GM20431 (cell line): Measurements from ENCODE around the gene CHST8.
"Not testable (repeated sequence)": the region's sequence is repeated elsewhere in the genome, so short reads cannot be mapped to it uniquely, and the experiment has no call there.

ENCODE experiments used
- in situ Hi-C: fragments of 300-500 bp; cut with MseI, MboI; formaldehyde crosslinking; loops from one replicate; pipeline ENCODE4 v1.15.0; 2020; ENCODE audit warnings: low sequenced_read_pairs; ENCODE audit not compliant: unreplicated experiment

CHST8 gene

DNA sequence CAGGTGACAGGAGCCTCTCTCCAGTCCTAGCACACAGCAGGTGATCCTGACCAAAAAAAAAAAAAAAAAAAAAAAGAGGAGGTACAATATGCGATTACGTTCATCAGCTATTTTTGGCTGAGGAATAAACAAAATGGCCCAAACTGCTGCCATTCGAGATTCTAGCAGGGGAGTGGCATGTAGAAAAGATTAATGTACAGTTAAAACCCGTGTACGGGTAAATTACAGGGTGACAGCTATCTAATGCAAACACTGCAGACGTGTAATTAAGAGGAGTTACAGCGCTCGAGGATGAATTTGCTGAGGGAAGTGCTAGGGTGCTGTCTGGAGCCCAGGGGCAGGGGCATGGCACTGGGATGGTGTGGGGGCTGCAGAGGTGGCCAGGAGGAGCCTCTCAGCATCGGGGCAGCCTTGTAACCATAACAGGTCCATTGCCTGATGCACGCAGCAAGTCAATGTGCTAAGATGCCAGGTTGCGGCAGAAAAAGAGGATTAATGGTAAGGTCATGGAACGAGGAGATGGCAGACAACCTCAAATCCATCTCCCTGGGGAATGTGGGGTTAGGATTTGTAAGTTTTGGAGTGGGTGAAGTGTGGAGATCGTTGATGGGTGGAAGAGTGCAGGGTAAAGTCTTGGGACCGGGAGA is 17.4 kb downstream of the CHST8 start:
- in situ Hi-C loops = no loop called here

DNA sequence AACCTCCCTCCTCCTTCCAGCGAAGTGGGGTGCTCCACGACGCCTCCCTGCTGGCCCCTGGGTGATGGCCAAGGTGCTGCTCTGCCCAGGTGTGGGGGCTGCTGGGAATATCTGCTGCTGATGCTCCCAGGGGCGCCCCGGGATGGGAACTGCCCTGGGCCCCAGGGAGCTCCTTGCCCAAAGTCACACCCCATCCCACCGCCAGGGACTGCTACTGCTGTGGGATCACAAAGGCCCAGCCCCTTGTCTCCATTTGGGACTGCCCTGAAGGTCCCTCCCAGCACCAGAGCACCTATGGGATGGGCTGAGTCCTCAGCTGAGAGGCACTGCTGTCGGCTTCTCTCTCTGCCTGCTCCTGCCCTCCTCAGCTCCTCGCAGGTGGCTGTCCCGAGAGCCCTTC is 19.0 kb downstream of the CHST8 start:
- in situ Hi-C loops = no loop called here

DNA sequence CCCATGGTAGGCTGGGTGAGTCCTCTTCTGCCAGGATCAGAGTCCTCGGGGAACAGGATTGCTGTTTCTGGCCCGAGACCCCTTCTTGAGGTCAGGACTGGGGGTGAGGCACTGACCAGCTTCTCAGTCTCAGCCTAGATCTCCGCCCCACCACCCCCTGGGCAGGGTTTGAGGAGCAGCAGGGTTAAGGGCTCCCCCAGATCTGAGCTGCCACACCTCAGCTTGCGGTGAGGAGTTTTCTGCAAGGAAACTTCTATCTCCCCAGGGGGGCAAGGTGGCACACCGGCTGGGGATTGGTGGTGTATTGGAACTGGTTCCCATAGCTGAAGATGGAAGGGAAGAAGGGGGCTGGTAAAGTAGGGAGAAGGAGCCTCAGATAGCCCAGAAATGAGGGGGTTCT is 19.5 kb downstream of the CHST8 start:
- in situ Hi-C loops = no loop called here

DNA sequence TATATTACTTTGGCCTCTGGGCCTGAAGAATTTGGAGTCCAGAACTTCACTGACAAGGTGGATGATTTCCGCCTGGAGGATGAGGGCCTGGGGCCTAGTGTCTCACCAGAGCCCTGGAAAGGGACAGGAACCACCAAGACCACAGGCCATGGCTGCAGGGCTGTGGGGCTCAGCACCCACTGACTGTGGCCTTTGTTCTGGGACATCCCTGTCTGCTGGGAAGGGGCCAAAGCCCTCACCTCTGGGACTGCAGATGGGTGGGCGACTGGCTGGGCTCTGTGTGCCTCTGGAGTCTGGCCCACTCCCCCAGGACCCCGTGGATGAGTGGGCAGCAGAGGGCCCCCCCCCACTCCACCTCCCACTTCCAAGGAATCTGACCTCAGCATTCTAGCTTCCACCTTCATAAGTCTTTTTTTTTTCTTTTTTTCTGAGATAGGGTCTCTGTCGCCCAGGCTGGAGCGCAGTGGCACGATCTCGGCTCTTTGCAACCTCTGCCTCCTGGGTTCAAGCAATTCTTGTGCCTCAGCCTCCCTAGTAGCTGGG is 20.3 kb downstream of the CHST8 start:
- in situ Hi-C loops = no loop called here

DNA sequence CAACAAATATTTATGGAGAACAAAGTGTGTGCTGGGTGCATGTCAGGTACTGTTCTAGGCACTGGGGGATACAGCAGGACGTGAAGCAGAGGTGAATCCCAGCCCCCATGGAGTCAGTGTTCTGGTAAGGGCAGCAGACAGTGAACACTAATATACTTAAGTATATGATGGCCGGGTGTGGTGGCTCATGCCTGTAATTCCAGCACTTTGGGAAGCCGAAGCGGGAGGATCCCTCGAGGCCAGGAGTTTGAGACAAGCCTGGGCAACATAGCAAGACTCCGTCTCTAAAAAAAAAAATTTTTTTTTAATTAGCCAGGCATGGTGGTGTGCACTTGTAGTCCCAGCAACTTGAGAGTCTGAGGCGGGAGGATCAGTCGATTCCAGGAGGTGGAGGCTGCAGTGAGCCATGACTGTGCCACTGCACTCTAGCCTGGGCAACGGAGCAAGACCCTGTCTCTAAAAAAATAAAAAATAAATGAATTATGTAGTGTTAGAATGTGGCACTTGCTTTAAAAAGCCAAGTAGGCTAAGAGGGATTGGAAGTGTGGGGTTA is 22.6 kb downstream of the CHST8 start:
- in situ Hi-C loops = no loop called here

DNA sequence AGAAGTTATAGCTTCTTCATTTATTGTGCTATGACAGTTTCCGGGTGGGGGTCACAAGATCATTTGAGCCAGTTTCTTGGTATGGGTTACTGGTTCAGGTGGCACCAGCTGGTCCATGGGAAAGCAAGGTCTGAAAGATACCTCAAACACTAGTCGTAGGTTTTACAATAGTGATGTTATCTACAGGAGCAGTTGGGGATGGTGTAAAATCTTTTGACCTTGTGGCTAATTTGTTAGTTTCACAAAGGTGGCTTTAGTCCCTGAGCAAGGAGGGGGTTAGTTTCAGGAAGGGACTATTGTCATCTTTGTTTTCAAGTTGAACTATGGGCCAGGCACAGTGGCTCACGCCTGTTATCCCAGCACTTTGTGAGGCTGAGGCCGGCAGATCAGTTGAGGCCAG is 24.6 kb downstream of the CHST8 start:
- in situ Hi-C loops = no loop called here

DNA sequence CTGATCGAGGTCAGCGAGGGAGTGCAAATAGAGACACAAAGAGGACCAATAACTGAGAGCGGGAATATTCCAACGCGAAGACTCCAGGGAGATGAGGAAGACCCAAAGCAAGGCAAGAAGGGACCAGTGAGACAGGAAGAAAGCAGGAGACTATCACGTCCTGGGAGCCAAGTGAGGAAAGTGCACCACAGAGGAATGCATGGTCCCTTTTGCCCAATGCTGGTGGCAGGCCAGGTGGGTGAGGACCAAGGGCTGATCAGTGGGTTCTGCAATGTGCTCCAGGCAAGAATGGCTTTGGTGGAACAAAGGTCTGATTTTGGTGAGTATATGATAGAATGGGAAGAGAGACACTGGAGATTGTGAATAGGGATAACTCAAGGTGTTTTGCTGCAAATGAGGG is 25.4 kb downstream of the CHST8 start:
- in situ Hi-C loops = no loop called here

DNA sequence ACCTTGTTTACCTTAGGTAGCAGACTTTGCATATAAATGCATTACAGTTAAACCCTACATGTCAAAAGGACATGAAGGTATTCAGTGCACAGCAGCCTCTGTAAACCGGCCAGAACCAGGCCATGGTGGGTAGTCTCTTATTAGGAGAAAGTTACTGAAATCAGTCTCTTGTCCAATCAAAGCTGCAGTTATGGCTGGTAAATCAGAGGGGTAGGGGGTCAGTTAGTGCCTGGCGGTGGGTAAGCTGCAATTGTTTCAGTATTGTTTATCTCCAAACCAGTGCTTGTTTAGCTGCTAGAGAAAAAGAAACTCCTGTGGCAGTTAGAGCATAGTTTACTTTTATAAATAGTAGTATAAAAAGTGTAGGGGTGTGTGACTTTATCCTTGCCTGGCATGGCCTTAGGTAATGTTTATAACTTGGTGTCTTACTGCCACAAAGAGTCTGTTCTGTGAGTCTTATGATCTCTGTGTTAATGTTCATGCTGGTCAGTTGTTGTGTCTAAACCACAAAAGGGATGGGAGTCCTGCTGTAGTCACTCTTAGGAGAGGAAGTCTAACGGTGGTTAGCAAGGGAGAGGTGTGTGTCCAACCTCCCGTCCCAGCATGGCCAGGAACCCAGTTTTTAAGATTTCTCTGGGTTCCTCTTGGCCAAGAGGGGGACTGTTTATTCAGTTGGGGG is 28.0 kb downstream of the CHST8 start:
- in situ Hi-C loops = no loop called here

DNA sequence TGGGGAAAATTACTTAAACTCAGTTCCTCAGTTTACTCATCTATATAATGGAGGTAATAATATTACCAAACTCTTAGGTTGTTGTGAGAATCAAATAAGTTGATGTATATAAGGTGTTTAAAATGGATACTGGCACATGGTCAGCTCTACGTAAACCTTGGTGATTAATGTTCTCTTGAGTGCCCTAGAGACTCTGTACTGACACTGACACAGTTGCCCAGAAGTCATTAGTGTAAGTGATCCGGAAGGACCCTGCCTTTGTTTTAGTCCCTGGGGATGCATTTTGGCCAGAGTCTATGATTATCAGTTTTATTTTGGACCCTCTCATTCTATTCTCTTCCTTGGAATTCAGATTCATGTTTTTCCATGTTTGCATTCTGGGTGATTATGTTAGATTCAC is 31.9 kb downstream of the CHST8 start:
- in situ Hi-C loops = no loop called here

DNA sequence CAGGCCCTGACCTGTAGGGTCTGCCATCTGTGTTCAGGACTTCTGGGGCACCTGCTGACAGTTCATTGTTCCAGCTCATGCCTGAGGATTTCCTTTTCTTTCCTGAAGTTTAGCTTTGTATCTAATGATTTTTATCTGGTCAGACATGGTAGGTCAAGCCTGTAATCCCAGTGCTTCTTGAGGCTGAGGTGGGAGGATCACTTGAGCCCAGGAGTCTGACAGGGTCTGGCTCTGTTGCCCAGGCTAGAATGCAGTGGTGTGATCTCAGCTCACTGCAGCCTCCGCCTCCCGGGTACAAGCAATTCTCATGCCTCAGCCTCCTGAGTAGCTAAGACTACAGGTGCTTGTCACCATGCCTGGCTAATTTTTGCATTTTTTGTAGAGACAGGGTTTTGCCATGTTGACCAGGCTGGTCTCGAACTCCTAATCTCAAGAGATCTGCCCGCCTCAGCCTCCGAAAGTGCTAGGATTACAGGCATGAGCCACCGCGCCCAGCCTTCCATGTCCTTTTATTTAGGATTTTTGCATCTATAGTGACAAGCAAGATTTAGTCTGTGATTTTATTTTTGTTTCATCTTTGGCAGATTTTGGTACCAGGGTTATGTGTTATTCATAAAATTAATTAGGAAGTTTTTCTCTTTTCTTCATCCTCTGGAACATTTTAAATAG is 33.2 kb downstream of the CHST8 start:
- in situ Hi-C loops = no loop called here

DNA sequence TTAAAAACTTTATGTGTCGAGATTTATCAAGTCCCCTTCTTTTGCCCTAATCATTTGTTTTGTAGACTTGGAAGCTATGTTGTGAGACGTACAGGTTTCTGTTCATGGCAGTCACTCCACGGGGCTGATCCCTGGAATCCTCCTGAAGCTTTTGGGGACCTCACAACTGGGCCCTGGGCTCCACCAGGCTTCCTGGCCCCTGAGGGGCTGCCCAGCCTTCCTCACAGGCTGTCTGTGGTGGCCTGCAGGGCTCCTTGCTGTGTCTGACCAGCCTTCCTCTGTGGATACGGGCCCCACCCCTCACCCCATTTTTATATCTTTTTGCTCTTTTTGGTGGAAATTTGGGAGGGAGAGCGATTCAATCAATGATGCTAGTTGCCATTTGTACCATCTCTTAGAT is 38.1 kb downstream of the CHST8 start:
- in situ Hi-C loops = no loop called here

DNA sequence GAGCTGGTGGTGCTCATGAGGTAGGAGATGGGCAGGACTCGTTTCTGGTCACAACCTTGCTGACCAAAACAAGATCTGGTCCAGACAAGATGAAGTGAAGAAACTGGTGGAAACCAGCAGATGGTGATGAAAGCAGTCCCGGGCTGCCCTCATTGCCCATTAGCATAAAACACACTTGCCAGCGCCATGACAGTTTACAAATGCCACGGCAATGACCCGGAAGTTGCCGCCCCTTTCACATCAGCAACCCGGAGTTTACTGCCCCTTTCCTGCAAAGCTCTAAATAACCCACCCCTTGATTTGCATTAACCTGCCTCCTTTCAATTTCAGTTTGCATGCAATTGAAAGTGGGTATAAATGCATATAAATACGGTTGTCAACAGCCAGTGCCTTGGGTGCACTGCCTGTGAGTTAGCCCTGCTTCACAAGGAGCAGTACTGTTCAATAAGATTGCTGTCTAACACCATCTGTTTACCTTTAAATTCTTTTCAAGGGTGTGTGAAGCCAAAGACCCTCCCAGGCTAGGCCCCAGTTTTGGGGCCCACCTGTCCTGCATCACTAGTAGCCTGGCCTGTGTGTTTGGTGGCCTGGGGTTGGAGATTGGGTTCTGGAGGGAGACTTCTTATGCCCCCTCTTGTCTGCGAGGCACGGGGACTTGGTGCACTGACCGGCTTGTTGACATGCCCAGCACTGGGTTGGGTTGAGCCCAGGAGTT is 38.8 kb downstream of the CHST8 start:
- in situ Hi-C loops = no loop called here

DNA sequence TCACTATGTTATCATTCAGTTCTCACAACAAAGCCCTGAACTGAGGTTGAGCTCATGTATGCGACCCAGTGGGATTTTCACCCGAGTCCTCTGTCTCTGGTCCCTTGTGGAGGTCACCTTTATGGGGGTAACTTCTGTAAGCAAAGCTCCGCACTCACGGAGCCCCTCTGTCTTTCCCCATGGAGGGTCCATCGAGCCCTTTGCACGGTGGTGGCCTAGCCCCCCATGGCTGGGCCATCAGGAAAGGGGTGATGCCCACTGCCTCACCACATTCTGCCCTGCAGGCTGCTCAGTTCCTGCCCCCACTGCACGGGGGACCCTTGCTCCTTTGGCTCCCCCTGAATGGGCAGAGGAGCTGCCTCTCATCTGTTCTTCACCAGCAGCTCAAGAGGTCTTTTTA is 39.6 kb downstream of the CHST8 start:
- in situ Hi-C loops = no loop called here

DNA sequence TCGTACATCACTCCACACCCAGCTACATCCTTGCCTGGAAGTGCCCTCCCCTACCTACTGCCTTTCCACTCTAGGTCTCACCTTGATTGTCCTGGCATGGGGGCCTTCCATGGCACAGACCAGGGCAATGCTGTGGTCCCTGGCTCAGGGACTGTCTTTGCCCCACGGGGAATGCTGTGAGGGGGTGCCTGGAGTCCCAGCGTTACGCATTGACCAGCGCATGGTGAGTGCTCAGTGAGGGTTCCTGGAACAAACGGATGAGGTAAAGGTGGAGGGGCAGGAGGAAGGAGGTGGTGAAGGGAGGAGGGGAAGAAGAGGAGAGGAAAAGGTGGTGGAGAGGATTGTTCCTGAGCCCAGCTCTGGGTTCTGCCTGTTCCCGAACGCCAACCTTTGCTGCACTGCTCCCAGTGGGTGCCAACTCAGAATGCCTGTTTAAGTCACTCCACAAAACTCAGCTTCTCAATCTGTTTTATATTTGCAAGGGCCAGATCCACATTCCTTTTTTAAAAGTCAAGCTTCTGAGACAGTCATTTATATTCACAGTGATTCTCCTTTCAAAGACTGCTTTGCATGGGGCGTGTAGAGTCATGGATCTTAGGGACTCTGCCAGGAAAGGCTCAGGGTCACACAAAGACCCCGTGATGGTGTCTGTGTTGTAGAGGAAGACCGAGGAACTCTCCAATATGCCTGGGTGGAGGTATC is 40.8 kb downstream of the CHST8 start:
- in situ Hi-C loops = no loop called here

DNA sequence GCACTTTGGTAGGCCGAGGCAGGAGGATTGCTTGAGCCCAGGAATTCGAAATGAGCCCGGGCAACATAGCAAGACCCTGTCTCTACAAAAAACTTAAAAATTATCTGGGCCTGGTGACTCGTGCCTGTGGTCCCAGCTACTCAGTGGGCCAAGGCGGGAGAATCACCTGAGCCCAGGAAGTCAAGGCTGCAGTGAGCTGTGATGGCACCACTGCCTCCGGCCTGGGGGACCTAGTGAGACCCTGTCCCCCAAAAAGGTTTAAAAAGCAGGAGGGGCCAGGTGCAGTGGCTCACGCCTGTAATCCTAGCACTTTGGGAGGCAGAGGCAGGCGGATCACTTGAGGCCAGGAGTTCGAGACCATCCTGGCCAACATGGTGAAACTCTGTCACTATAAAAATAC is 41.6 kb downstream of the CHST8 start:
- in situ Hi-C loops = not testable (repeated sequence)

DNA sequence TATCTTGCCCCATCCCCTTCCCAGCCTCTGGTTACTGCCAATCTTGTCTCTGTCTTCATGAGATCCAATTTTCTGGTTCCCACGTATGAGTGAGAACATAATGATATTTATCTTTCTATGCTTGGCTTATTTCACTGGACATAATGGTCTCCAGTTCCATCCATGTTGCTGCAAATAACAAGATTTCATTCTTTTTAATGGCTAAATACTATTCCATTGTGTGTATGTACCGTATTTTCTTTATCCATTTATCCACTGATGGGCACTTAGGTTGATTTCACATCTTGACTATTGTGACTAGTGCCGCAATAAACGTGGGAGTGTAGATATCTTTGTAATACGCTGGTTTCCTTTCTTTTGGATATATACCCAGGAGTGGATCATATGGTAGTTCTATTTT is 43.0 kb downstream of the CHST8 start:
- in situ Hi-C loops = no loop called here

DNA sequence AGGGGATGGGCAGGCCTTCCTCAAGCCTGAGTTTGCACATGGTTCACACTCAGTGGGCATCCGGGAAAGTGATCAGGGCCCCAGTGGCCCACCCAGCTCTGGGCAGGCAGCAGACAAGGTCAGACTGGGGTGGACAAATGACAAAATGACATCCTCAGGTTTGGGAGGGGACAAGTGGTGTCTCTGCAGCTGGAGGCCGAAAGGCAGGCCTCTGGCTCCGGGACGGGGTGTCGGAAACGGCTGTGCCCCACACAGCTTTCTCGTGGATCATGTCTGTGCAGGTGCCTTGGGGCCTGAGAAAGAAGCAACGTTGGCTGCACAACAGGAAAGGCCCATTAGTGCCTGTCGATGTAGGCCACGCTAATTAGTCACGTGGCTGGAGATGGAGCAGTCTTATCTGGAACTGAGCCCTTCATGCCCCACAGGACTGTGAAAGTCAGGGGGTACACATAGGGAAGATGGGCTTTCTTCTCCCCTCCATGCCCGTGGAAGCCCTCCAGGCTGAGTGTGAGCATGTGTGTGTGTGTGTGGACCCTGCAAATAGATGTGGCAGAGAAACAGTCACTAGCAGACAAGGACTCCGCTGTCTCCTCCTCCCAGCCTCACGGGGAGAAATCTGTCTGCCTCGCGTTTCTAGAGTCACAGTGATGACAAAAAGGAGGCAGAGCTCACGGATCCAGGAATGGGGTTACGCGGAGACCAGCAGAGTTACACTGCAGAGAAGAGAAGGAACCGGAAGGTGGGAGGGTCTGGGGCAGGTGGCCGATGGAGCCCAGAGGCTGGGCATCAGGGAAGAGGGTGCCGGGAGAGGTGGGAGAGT is 44.2 kb downstream of the CHST8 start:
- in situ Hi-C loops = no loop called here

DNA sequence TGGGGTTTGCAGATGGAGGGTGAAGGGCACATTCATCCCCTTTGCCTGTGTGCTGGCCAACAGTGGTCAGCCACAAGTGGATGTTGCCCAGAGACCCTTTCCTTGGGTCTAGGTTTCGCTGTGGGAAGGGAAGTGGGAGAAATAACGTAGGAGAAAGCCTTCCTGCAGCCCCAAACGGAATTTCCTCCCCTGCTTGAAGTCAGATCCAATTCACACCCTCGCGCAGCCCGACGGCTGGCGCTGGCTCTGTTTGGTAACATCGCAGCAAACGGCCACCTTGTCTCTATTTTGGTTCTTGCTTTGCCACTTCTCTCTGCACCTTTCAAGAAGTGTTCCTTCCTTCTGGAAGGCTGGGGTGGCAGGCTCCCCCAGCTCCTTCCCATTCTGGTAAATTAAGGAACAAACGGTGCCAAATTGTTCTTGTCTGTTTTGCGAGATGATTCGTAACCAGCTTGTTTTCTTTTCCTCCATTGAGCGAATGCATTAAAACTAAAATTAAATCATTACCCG is 45.4 kb downstream of the CHST8 start:
- in situ Hi-C loops = no loop called here

DNA sequence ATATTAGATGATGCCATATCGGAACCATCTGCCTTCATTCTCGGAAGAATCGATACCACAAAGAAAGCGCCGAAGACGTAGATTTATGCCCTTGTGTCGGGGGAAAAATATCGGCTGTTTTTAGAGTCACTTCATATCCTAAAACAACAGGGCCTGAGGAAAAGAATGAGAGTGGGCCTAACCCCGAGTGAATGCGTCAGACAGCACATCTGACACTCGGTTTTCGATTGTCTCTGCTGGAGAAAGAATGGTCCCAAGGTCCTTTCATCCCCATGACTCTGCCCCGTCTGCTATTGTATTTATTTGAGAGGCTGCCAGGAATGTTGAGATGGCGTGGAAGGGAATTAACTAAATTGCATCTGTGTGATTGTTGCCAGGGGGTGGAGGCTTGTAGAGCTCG is 46.1 kb downstream of the CHST8 start:
- in situ Hi-C loops = no loop called here
